ENCODE data around the gene TTN. TPM values are rescaled to one million over a fixed set of nuclear protein-coding genes. Genes with fewer than 3 reads are reported as not detected.

The TTN gene
- total RNA-seq, 1 experiment from 2014 or later, result 0.24 TPM

GRCh38 chr2:178700136-178700535 lies 107.1 kb downstream of the TTN start:
- Mint-ChIP-seq H3K4me1 (ENCODE audit: low read depth, unreplicated experiment) (no peaks in the 10 kb centered on the region), H3K27me3 (ENCODE audit: unreplicated experiment) (no peaks in the 10 kb centered on the region), H3K27ac (ENCODE audit: unreplicated experiment) (no peak overlapping the region), H3K4me3 (ENCODE audit: low read depth, unreplicated experiment) (no peak overlapping the region), H3K36me3 (ENCODE audit: insufficient read depth, unreplicated experiment) (no peaks in the 10 kb centered on the region), H3K9me3 (ENCODE audit: low read depth, unreplicated experiment) (no peaks in the 10 kb centered on the region)
- intact Hi-C loops (cut with micrococcal nuclease; ENCODE audit: unreplicated experiment), result no loop called here
- no TSS peak for BruUV-seq (replicated peaks)
- TF ChIP-seq, protein P1, sequence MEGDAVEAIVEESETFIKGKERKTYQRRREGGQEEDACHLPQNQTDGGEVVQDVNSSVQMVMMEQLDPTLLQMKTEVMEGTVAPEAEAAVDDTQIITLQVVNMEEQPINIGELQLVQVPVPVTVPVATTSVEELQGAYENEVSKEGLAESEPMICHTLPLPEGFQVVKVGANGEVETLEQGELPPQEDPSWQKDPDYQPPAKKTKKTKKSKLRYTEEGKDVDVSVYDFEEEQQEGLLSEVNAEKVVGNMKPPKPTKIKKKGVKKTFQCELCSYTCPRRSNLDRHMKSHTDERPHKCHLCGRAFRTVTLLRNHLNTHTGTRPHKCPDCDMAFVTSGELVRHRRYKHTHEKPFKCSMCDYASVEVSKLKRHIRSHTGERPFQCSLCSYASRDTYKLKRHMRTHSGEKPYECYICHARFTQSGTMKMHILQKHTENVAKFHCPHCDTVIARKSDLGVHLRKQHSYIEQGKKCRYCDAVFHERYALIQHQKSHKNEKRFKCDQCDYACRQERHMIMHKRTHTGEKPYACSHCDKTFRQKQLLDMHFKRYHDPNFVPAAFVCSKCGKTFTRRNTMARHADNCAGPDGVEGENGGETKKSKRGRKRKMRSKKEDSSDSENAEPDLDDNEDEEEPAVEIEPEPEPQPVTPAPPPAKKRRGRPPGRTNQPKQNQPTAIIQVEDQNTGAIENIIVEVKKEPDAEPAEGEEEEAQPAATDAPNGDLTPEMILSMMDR (IDR thresholded peaks at IDR 0.05; ENCODE audit: unreplicated experiment), result no peak
- CTCF ChIA-PET, result interaction anchor here (0.6 to 1.0 kb wide), 5 partner anchors 20 to 282 kb away, joined by 3 to 4 read pairs (median 3); no protein-coding TSS in a partner anchor
- DNase-seq, result no peak

- TF ChIP-seq, protein P1 (IDR thresholded peaks at IDR 0.05; ENCODE audit: unreplicated experiment), result no peak
- H3K4me3 Mint-ChIP-seq (ENCODE audit: low read depth, unreplicated experiment), result no peak overlapping the region
- no peak overlapping the region for H3K27ac Mint-ChIP-seq (ENCODE audit: unreplicated experiment)
- intact Hi-C loops (cut with micrococcal nuclease; ENCODE audit: unreplicated experiment), result no loop called here
- H3K4me1 Mint-ChIP-seq (ENCODE audit: low read depth, unreplicated experiment), result no peaks in the 10 kb centered on the region
- DNase-seq, result no peak
- CTCF ChIA-PET, result no interaction called here
- no peaks in the 10 kb centered on the region for H3K27me3 Mint-ChIP-seq (ENCODE audit: unreplicated experiment)
- peaks cover 4% of the 10 kb centered on the region for H3K36me3 Mint-ChIP-seq (ENCODE audit: insufficient read depth, unreplicated experiment)
- no peaks in the 10 kb centered on the region for H3K9me3 Mint-ChIP-seq (ENCODE audit: low read depth, unreplicated experiment)
- BruUV-seq (replicated peaks), result no TSS peak
Measured at GRCh38 chr2:178692845-178693244, 114.4 kb downstream of the TTN start.

GRCh38 chr2:178689808-178690207 lies 117.4 kb downstream of the TTN start:
- no peak overlapping the region for H3K27ac Mint-ChIP-seq (ENCODE audit: unreplicated experiment)
- intact Hi-C loops (cut with micrococcal nuclease; ENCODE audit: unreplicated experiment), result no loop called here
- no peak overlapping the region for H3K4me3 Mint-ChIP-seq (ENCODE audit: low read depth, unreplicated experiment)
- H3K9me3 Mint-ChIP-seq (ENCODE audit: low read depth, unreplicated experiment), result no peaks in the 10 kb centered on the region
- no peak for DNase-seq
- H3K36me3 Mint-ChIP-seq (ENCODE audit: insufficient read depth, unreplicated experiment), result peaks cover 5% of the 10 kb centered on the region
- no peaks in the 10 kb centered on the region for H3K4me1 Mint-ChIP-seq (ENCODE audit: low read depth, unreplicated experiment)
- TF ChIP-seq, protein P1 (IDR thresholded peaks at IDR 0.05; ENCODE audit: unreplicated experiment), result no peak
- CTCF ChIA-PET, result no interaction called here
- no TSS peak for BruUV-seq (replicated peaks)
- H3K27me3 Mint-ChIP-seq (ENCODE audit: unreplicated experiment), result no peaks in the 10 kb centered on the region

DNA sequence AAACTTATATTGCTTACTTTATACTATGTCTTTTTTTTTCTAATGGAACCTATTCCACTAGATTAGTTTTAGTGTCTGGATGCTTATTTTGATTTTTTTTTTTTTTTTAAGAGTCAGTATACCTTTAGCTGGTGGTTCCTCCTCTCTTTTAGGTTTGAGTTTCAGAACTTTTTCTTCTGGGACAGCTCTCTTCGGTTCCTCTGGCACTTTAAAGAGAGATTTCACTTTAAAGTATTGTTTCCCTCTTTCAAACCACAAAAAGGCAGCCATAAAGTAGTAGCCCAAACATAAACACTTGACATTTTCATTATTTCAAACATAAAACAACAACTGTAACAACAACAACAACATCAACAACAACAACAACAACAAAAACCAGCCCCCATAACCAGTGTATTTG lies 123.3 kb downstream of the TTN start:
- BruUV-seq (replicated peaks), result no TSS peak
- Mint-ChIP-seq H3K36me3 (ENCODE audit: insufficient read depth, unreplicated experiment) (peaks cover 5% of the 10 kb centered on the region), H3K9me3 (ENCODE audit: low read depth, unreplicated experiment) (no peaks in the 10 kb centered on the region), H3K27me3 (ENCODE audit: unreplicated experiment) (no peaks in the 10 kb centered on the region), H3K27ac (ENCODE audit: unreplicated experiment) (no peak overlapping the region), H3K4me3 (ENCODE audit: low read depth, unreplicated experiment) (no peak overlapping the region), H3K4me1 (ENCODE audit: low read depth, unreplicated experiment) (peaks cover 10% of the 10 kb centered on the region)
- intact Hi-C loops (cut with micrococcal nuclease; ENCODE audit: unreplicated experiment), result no loop called here
- CTCF ChIA-PET, result no interaction called here
- TF ChIP-seq, protein P1 (IDR thresholded peaks at IDR 0.05; ENCODE audit: unreplicated experiment), result no peak
- no peak for DNase-seq

All from Calu3 (cell line).